ENCODE results near the gene PRIM2. TPM values are rescaled to one million over a fixed set of nuclear protein-coding genes. Genes with fewer than 3 reads are reported as not detected.
A peak's percentile ranks its signal among the peaks of the same experiment; 100 is the strongest.
"Not testable (repeated sequence)": the region's sequence is repeated elsewhere in the genome, so short reads cannot be mapped to it uniquely, and the experiment has no call there.

The PRIM2 gene
- total and polyA plus RNA-seq, 8 donors = 4.9 to 126 (median 14.6) TPM; not detected in 1

DNA sequence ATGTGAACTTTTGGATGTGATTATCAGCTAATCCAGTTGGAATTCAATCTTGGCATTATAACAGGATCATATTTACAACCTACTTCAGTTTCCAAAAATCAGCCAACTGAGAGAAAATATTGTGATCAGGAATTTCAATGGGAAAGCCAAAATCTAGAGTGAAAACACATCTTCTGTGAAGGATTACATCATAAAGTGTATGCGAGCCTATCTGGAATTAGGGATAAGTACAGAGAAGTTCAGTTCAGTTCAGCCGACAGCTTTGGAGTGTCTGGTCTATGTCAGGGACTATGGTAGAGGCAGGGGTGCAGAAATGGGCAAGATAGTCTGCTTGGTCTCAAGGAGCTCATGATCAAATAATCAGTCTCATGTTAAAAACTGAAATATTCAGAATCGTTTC, 12.3 kb upstream of the PRIM2 start:
- Histone ChIP-seq H3K4me1 (peaks cover 0 to 37% (median 18%) of the 10 kb centered on the region in 4 donors), H3K27ac (peak overlapping the region in 4 of 5 donors; percentile 36 to 78 (median 44)), H3K4me3 (no peak overlapping the region), H3K9me3 (no peaks in the 10 kb centered on the region), H3K27me3 (no peaks in the 10 kb centered on the region), H3K36me3 (no peaks in the 10 kb centered on the region)
- intact Hi-C loops (cut with DNase I; ENCODE audit: low total_unique reads) = no loop called here
- WGBS, 5 donors = 57 to 73% (median 64%) methylated on average over 3 of the region's 3 CpGs
- peak in 1 of 2 donors; percentile 72 for DNase-seq
- TF ChIP-seq POLR2A (IDR thresholded peaks at IDR 0.05) (no peak), POLR2AphosphoS5 (IDR thresholded peaks at IDR 0.05) (peak; percentile 8 to 28 (median 26)), EP300 (IDR thresholded peaks at IDR 0.05) (peak; percentile 60)
- TF ChIP-seq, protein P1, sequence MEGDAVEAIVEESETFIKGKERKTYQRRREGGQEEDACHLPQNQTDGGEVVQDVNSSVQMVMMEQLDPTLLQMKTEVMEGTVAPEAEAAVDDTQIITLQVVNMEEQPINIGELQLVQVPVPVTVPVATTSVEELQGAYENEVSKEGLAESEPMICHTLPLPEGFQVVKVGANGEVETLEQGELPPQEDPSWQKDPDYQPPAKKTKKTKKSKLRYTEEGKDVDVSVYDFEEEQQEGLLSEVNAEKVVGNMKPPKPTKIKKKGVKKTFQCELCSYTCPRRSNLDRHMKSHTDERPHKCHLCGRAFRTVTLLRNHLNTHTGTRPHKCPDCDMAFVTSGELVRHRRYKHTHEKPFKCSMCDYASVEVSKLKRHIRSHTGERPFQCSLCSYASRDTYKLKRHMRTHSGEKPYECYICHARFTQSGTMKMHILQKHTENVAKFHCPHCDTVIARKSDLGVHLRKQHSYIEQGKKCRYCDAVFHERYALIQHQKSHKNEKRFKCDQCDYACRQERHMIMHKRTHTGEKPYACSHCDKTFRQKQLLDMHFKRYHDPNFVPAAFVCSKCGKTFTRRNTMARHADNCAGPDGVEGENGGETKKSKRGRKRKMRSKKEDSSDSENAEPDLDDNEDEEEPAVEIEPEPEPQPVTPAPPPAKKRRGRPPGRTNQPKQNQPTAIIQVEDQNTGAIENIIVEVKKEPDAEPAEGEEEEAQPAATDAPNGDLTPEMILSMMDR (IDR thresholded peaks at IDR 0.05) = no peak

DNA sequence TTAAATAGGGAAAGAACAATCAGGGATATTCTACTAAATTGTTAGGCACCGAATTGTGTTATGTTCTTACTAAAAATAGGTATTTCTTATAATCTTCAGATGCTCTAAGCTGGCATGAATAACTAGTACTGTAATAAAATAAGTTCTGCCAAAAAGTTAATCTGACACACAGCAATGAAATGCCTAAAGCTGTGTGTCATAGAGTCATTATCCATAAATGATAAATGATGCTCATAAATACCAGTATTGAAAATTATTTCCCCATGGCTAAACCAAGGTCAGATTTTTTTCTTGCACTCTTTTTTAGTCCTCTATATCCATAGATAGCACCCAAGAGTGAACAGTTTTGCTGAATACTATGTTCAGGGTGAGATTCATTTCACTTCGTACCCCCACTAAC, 11.7 kb upstream of the PRIM2 start:
- no peaks in the 10 kb centered on the region for H3K36me3 ChIP-seq
- H3K4me3 ChIP-seq = no peak overlapping the region
- TF ChIP-seq POLR2A (IDR thresholded peaks at IDR 0.05) (no peak), POLR2AphosphoS5 (IDR thresholded peaks at IDR 0.05) (no peak), EP300 (IDR thresholded peaks at IDR 0.05) (no peak)
- TF ChIP-seq, protein P1 (IDR thresholded peaks at IDR 0.05) = no peak
- H3K9me3 ChIP-seq = no peaks in the 10 kb centered on the region
- no peaks in the 10 kb centered on the region for H3K27me3 ChIP-seq
- H3K4me1 ChIP-seq = peaks cover 0 to 37% (median 18%) of the 10 kb centered on the region in 4 donors
- peak overlapping the region in 4 of 5 donors; percentile 36 to 78 (median 44) for H3K27ac ChIP-seq
- DNase-seq = no peak
- 61 to 84% (median 78%) methylated on average over 2 of the region's 2 CpGs for whole genome bisulfite sequencing, 5 donors
- intact Hi-C loops (cut with DNase I; ENCODE audit: low total_unique reads) = no loop called here

DNA sequence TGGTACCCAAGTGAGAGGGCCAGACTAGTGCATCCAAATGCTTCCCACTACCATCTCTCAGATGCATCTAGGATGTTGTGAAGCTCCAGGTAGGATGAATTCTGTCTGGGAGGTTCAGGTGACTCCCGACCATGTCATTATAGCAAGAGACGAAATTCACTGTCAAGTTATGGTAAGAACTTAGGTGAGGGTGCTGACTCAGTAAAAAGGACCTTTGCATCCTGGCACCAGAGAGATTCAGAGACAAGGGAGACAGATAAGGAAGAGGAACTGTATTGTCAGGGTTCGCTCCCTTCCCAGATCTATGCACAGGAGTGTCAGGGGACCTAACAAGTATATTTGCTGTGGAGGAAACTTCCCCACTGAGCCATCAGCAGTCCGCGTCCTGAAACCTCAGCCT, 11.2 kb upstream of the PRIM2 start:
- no peaks in the 10 kb centered on the region for H3K9me3 ChIP-seq
- no peaks in the 10 kb centered on the region for H3K36me3 ChIP-seq
- H3K27me3 ChIP-seq = no peaks in the 10 kb centered on the region
- intact Hi-C loops (cut with DNase I; ENCODE audit: low total_unique reads) = no loop called here
- H3K4me3 ChIP-seq = no peak overlapping the region
- no peak for TF ChIP-seq EP300 (IDR thresholded peaks at IDR 0.05)
- TF ChIP-seq, protein P1 (IDR thresholded peaks at IDR 0.05) = no peak
- no peak for TF ChIP-seq POLR2A (IDR thresholded peaks at IDR 0.05)
- TF ChIP-seq POLR2AphosphoS5 (IDR thresholded peaks at IDR 0.05) = no peak
- peaks cover 0 to 36% (median 18%) of the 10 kb centered on the region in 4 donors for H3K4me1 ChIP-seq
- no peak for DNase-seq
- 63 to 77% (median 63%) methylated on average over 5 of the region's 5 CpGs for WGBS, 5 donors
- peak overlapping the region in 3 of 5 donors; percentile 41 to 78 (median 47) for H3K27ac ChIP-seq

DNA sequence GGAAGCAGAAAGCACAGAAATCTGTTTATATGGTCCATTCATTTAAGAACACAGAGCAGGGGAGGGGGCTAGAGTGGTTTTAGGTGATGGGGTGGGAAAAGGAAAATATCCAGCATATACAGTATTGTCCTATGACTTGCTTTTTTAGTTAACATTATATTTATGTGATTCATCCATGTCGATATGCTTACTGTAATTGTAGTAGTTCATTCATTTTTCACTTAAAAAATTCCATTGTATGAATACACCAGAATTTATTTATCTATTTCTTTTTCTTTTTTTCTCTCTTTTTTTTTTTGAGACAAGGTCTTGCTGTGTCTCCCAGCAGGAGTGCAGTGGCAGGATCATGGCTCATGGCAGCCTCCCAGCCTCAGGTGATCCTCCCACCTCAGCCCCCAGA, 9.6 kb upstream of the PRIM2 start:
- H3K27me3 ChIP-seq = no peaks in the 10 kb centered on the region
- H3K4me1 ChIP-seq = peaks cover 0 to 22% (median 10%) of the 10 kb centered on the region in 4 donors
- no peak overlapping the region for H3K4me3 ChIP-seq
- no peak overlapping the region for H3K27ac ChIP-seq
- 87 to 95% (median 93%) methylated on average over 1 of the region's 1 CpG for WGBS, 5 donors
- no peaks in the 10 kb centered on the region for H3K36me3 ChIP-seq
- no peaks in the 10 kb centered on the region for H3K9me3 ChIP-seq
- TF ChIP-seq POLR2AphosphoS5 (IDR thresholded peaks at IDR 0.05) (no peak), EP300 (IDR thresholded peaks at IDR 0.05) (no peak), POLR2A (IDR thresholded peaks at IDR 0.05) (no peak)
- TF ChIP-seq, protein P1 (IDR thresholded peaks at IDR 0.05) = no peak
- no peak for DNase-seq
- intact Hi-C loops (cut with DNase I; ENCODE audit: low total_unique reads) = no loop called here

DNA sequence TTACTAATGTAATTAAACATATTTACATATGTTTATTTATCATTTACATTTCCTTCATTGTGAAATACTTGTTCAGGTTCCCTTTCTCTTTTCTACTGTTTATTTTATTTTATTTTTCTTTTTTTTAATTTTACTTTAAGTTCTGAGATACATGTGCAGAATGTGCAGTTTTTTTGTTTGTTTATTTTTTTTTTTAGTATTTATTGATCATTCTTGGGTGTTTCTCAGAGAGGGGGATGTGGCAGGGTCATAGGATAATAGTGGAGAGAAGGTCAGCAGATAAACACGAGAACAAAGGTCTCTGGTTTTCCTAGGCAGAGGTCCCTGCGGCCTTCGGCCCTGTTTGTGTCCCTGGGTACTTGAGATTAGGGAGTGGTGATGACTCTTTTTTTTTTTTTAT, 8.7 kb upstream of the PRIM2 start:
- H3K27ac ChIP-seq; H3K9me3 ChIP-seq; H3K36me3 ChIP-seq; DNase-seq; intact Hi-C loops (cut with DNase I; ENCODE audit: low total_unique reads); H3K27me3 ChIP-seq; H3K4me3 ChIP-seq: not testable (repeated sequence)
- WGBS, 5 donors = 67 to 97% (median 74%) methylated on average over 2 to 3 of the region's 3 CpGs
- H3K4me1 ChIP-seq = peaks cover 0 to 20% (median 11%) of the 10 kb centered on the region in 4 donors

DNA sequence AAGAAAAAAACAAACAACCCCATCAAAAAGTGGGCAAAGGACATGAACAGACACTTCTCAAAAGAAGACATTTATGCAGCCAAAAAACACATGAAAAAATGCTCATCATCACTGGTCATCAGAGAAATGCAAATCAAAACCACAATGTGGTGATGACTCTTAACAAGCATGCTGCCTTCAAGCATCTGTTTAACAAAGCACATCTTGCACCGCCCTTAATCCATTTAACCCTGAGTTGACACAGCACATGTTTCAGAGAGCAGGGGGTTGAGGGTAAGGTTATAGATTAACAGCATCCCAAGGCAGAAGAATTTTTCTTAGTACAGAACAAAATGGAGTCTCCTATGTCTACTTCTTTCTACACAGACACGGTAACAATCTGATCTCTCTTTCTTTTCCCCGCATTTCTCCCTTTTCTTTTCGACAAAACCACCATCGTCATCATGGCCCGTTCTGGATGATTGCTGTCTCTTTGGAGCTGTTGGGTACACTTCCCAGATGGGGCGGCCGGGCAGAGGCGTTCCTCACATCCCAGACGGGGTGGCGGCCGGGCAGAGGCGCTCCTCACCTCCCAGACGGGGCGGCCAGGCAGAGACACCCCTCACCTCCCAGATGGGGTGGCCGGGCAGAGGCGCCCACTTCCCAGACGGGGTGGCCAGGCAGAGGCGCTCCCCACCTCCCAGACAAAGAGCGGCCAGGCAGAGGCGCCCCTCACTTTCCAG, 7.2 kb upstream of the PRIM2 start:
- not testable (repeated sequence) for DNase-seq

More for the DNA sequence above, 7.2 kb upstream of the PRIM2 start:
- H3K4me3 ChIP-seq, H3K27ac ChIP-seq, H3K9me3 ChIP-seq, H3K36me3 ChIP-seq, H3K27me3 ChIP-seq: not testable (repeated sequence)
- peaks cover 0 to 16% (median 11%) of the 10 kb centered on the region in 4 donors for H3K4me1 ChIP-seq
- intact Hi-C loops (cut with DNase I; ENCODE audit: low total_unique reads) = loop anchor here (10.0 kb wide), 1 partner anchor 95 kb away; no protein-coding TSS in a partner anchor
- WGBS, 5 donors = 89 to 94% (median 93%) methylated on average over 15 to 21 of the region's 21 CpGs
